GM19372 (cell line): Measurements from ENCODE around the gene CLK2.
"Not testable (repeated sequence)": the region's sequence is repeated elsewhere in the genome, so short reads cannot be mapped to it uniquely, and the experiment has no call there.

Experiments used
- ATAC-seq: cut with Tn5 transposase; IDR thresholded peaks from one replicate; pipeline ENCODE4 v1.9.1; 2021; ENCODE audit warnings: mild to moderate bottlenecking, low read depth, moderate library complexity; ENCODE audit not compliant: unreplicated experiment

CLK2 gene

GRCh38 chr1:155245163-155245524 lies 28.2 kb downstream of the CLK2 start:
- ATAC-seq = no peak

GRCh38 chr1:155244368-155245162 lies 28.7 kb downstream of the CLK2 start:
- peak; percentile 93 for ATAC-seq

DNA sequence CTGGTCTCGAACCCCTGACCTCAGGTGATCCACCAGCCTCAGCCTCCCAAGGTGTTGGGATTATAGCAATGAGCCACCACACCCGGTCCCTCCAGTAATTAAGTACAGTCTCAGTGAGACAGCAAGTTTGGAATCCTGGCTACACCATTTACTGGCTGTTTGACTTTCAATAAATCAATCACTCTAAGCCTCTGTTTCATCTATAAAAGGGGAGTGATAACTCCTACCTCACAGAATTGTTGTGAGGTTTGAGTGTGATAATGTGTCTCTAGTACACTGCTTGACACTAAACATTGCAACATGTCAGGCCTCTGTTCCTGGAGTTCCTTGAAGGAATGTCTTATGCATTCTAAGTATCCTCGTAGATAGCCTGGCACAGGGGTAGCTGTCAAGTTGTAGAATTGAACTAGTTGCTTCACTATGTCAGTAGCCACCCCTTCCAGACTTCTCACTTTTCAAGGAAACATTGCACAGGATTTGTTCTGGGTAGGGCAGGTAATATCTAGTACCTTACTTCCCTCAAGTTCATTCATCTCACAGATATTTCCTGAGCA lies 30.4 kb downstream of the CLK2 start:
- no peak for ATAC-seq

DNA sequence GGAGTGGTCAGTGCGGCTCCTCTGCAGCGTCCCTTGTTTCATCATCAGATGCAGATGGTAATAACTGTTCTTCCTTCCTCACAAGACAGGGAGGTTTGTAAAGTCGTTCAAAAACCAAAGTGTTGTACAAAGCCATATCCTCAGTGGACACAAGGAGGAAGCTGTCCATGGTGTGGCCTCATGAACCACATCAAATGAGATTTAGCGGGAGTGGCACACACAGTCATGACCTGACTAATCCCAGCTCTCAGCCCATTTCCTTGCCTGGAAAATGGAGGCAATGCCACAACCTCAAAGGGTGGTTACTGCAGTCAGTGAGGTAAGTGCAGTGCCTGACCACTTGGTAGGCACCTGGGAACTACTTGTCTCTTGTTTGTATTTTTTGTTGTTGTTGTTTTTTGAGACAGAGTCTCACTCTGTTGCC lies 31.5 kb downstream of the CLK2 start:
- ATAC-seq = no peak

- no peak for ATAC-seq
Measured at GRCh38 chr1:155241069-155241679, 32.1 kb downstream of the CLK2 start.

DNA sequence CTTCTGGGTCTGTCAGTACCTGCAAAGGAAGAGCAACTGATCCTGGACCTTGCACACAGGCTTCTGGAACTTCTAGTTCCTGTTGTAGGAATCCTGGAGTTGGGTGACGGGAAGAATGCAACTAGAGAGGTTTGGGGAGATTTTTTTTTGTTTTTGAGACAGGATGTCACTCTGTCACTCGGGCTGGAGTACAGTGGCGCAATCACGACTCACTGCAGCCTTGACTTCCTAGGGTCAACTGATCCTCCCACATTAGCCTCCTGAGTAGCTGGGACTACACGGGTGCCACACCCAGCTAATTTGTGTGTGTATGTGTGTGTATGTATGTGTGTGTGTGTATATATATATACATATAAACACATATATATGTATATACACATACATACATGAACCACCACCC lies 36.9 kb downstream of the CLK2 start:
- ATAC-seq = no peak

GRCh38 chr1:155235375-155235774 lies 37.9 kb downstream of the CLK2 start:
- ATAC-seq = not testable (repeated sequence)

DNA sequence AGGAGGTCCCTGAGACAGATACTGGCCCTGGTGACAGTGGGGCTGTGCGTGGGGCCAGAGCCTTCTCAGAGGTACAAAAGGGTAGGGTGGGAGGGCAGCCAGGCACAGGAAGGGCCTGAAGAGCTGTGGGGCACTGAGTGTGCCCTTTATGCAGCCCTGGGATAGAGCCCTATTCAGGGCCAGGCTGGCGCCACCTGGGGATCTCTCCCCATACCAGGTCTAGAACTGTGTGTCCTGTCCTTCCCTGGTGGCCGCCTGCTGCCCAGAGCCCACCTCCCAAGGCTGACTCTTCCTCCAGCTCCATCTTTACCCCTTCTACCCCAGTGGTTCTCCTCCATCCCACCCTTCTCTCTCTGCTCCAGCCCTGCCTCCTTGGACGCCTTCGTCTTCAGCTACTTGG lies 39.8 kb downstream of the CLK2 start:
- ATAC-seq = not testable (repeated sequence)

DNA sequence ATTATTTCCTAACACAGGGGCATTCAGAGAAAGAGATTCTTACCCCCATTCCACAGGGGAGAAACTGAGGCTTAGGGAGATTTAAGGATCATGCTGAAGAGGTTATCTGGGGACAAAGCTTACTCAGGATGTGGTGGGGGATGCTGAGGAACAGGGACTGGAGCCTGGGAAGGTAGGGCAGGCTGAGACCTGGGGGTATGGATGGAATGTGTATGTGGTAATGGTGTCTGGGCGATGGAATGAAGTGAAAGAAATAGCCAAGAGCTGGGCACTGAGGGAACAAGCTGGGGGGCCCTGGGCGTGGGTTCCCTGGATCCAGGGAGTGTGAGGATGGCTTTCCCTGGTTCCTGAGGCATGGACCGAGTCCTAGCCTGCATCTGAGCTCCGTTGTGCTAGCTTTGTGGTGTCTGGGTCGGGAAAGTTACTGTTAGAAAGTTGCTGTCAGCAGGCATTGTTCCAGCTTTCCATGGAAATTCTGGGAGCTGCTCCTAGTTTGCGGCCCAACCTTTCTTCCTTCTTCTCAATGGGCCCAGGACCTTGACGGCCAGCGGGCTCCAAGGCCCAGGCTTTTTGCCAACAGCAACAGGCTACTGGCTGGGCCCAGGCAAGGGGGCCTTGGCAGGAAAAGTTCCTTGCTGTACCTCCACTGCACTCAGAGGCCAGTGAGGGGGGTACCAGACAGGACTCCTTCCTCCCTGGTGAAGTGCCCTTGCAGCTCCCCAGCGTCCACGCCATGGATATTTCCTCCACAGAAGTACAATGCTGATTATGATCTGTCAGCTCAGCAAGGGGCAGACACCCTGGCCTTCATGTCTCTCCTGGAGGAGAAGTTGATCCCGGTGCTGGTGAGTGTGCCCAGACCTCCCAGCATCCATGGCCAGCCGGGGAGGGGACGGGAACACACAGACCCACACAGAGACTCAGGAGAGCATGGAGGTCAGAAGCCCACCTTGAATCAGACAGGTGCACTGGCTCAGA lies 41.0 kb downstream of the CLK2 start:
- not testable (repeated sequence) for ATAC-seq

DNA sequence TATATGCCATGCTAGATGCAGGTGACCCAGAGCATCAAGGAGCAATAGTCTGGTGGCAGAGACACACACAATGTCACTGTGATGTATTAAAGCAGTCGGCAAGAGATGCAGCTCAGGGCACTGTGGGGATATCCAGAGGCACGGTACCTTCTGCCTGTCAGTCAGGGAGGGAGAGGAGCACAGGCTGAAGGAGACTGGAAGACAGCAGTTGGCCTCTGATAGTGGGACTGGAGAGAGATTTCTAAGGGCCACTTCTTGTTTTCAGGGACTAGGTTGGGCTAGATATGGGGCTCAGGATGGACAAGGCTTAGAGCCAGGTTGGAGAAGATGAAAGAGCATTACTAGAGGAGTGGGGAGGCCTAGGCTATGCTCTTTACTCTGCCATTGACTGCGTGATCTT lies 42.0 kb downstream of the CLK2 start:
- not testable (repeated sequence) for ATAC-seq

DNA sequence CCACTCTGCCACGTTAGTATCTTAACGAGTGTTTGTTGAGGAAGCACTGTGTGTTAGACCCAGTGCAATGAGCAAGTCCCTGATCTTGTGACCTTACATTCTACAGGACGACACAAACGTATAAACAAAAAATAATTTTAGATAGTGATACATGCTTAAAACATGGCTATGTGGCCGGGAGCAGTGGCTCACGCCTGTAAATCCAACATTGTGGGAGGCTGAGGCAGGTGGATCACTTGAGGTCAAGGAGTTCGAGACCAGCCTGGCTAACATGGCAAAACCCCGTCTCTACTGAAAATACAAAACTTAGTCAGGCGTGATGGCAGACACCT lies 45.2 kb downstream of the CLK2 start:
- ATAC-seq = no peak

GRCh38 chr1:155227261-155228095 lies 45.8 kb downstream of the CLK2 start:
- ATAC-seq = peak; percentile 91

DNA sequence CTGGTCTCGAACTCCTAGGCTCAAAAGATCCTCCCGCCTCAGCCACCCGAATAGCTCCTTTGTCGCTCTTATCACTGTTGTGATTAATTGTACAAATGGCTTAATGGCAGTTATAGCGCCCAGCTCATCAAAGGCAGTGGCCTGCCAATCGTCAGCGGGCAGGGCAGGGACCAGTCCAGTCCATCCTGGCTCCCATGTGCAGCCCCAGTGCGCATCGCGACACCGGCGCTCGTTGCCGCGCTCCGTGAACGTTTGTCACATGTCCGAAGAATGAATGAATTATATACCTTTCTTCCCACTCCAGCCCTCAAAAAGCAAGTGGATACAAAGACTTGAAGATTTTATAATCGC lies 46.4 kb downstream of the CLK2 start:
- no peak for ATAC-seq

GRCh38 chr1:155226188-155226909 lies 47.0 kb downstream of the CLK2 start:
- no peak for ATAC-seq

- ATAC-seq = not testable (repeated sequence)
Measured at GRCh38 chr1:155225404-155225759, 47.9 kb downstream of the CLK2 start.

- ATAC-seq = no peak
Measured at GRCh38 chr1:155223047-155223446, 50.3 kb downstream of the CLK2 start.

DNA sequence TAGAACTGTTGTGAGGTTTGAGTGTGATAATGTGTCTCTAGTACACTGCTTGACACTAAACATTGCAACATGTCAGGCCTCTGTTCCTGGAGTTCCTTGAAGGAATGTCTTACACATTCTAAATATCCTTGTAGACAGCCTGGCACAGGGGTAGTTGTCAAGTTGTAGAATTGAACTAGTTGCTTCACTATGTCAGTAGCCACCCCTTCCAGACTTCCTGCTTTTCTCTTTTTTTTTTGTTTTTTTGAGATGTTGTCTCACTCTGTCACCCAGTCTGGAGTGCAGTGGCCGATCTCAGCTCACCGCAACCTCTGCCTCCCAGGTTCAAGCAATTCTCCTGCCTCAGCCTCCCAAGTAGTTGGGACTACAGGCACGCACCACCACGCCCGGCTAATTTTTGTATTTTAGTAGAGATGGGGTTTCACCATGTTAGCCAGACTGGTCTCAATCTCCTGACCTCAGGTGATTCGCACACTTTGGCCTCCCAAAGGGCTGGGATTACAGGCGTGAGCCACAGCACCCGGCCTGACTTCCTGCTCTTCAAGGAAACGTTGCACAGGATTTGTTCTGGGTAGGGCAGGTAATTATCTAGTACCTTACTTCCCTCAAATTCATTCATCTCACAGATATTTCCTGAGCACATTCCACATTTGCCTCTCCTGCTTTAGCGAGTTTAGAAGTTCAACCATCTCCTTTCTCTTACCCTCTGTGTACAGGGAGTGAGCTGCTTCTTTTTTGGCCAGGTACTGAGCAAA lies 52.9 kb downstream of the CLK2 start:
- ATAC-seq = not testable (repeated sequence)

- no peak for ATAC-seq
Measured at GRCh38 chr1:155219592-155220031, 53.7 kb downstream of the CLK2 start.
